Muscle of leg (tissue), 11 donors: ENCODE data around the gene IRGQ. TPM values are rescaled to one million over a fixed set of nuclear protein-coding genes. Genes with fewer than 3 reads are reported as not detected.

Experiments used
- DNase-seq: peaks from one replicate; pipeline ENCODE4 v3.0.0; 2013
- H3K27ac ChIP-seq: one replicate; pipeline ENCODE4 v1.5.1; 2013; ENCODE audit warnings: mild to moderate bottlenecking, low read length, control low read depth
- H3K27me3 ChIP-seq: one replicate; pipeline ENCODE4 v1.6.1; 2013; ENCODE audit warnings: low read length; ENCODE audit not compliant: control insufficient read depth, insufficient read depth
- H3K36me3 ChIP-seq: one replicate; pipeline ENCODE4 v1.6.1; 2013; ENCODE audit warnings: low read length; ENCODE audit not compliant: control insufficient read depth, insufficient read depth
- H3K4me1 ChIP-seq: one replicate; pipeline ENCODE4 v1.6.1; 2013; ENCODE audit warnings: low read length; ENCODE audit not compliant: control insufficient read depth, insufficient read depth
- H3K4me3 ChIP-seq: one replicate; pipeline ENCODE4 v1.5.1; 2013; ENCODE audit warnings: low read length, control low read depth
- H3K9me3 ChIP-seq: replicated peaks from 2 replicates; pipeline ENCODE4 v1.6.1; 2013; ENCODE audit warnings: low read depth, low read length; ENCODE audit not compliant: control insufficient read depth
- WGBS: methylation state at CpG from one replicate; pipeline ENCODE4 v1.1.5; 2013; ENCODE audit warnings: missing lambda C conversion rate; ENCODE audit not compliant: insufficient coverage; 5-methylcytosine and 5-hydroxymethylcytosine counted together
- polyA plus RNA-seq, 8 donors: library from polyadenylated mRNA; unstranded; fragments of 120-200 nt; gene quantifications; one replicate each; pipeline versions ENCODE4 v1.2.1 to v1.2.3, GENCODE V29; 2013; ENCODE audit warnings: inconsistent platforms in 1 of 8, low replicate concordance in 1 of 8; ENCODE audit not compliant: insufficient read length in 8 of 8, insufficient read depth in 1 of 8
- total RNA-seq: library from RNA; stranded (reverse); fragments of 120-200 nt; gene quantifications from one replicate; pipeline ENCODE4 v1.2.4, GENCODE V29; 2013

Gene IRGQ
- total and polyA plus RNA-seq, 9 donors = 9.7 to 15.1 (median 12.2) TPM

DNA sequence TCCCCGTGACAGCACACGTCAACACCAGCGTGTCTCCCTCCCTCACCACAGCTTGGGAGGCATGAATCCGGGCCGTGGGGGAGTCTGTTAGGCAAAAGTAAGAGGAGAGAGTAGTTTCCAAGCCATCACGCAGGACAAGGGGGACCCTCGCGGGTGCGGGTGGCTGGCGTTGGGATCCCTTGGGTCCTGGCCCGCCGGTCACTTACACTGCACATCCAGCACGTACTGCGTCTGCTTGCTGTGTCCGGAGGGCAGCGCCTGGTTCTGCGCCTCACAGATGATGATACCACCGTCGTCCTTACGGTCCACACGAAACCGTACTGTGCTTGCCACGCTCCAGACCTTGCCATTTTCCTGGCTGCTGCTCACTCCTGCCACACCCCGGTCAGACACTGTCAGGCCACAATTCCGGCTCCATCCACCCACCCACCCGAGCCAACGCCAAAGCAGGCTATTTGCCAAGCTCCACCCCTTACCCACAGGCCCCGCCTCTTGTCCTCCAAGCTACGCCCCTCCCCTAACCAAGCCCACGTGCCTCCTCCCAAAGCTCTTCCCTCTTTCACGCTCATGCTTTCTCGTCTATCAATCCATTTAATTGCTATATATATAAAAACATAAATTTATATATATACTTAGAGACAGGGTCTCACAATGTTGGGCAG is 30.1 kb upstream of the IRGQ start:
- no peaks in the 10 kb centered on the region for H3K4me1 ChIP-seq

DNA sequence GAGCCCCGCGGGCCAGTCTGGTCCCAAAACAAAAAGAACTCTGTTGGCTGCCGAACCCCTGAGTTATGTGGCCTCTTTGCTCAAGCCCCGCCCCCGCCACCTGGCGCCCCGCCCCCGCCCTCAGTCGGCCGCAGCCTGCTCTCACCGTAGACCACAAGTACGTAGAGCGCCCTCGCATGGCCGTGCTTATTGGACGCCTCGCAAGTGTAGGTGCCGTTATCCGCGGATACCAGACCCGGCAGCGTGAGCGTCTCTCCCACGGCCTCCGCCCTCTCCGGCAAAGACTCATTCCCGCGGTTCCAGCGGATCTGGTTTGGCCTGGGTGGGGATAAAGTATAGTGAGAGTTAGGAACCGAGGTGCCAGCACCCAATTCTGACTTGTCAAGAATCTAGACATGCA is 29.0 kb upstream of the IRGQ start:
- Histone ChIP-seq H3K4me3 (no peak overlapping the region), H3K27me3 (no peaks in the 10 kb centered on the region), H3K9me3 (no peaks in the 10 kb centered on the region), H3K27ac (no peak overlapping the region), H3K36me3 (no peaks in the 10 kb centered on the region), H3K4me1 (peaks cover 5% of the 10 kb centered on the region)
- peak; percentile 27 for DNase-seq
- WGBS = 17% methylated on average over 17 of the region's 30 CpGs

More for the DNA sequence above, 30.1 kb upstream of the IRGQ start:
- Histone ChIP-seq H3K4me3 (no peak overlapping the region), H3K27me3 (no peaks in the 10 kb centered on the region), H3K9me3 (no peaks in the 10 kb centered on the region), H3K36me3 (no peaks in the 10 kb centered on the region), H3K27ac (no peak overlapping the region)
- WGBS = 78% methylated on average over 22 of the region's 32 CpGs
- no peak for DNase-seq

DNA sequence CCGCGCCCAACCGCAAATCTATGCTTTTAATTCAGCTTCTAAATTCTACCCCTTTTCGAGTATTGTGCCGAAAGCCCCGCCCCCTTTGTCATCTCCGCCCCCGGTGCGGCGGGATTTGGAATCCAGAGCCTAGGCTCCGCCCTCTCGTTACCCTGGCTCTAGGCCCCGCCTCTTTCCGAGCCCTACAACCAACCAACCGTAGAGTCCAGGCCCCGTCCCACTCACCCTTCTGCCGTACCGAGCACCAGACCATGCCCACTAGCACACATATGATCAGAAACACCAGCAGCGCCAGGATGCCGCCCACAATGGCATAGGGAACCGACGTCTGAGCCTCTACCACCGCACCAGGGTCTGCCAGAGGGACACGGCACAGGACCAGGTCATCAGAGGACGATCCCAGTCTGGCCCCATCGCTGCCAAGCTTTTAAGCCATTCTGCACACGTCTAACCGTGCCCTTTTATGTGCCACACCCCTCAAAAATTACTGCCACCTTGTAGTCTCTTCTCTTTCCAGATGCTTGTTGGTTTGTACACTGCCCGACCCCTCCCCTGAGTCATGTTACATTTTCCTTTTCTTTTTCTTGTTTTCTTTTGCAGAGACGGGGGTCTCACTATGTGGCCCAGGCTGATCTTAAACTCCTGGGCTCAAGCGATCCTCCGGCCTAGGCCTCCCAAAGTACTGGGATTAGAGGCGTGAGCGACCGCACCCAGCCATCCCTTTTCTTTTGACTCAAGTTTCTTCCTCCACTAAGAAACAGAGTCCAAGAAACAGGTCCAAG is 28.1 kb upstream of the IRGQ start:
- no peak for DNase-seq
- H3K27ac ChIP-seq = no peak overlapping the region
- H3K36me3 ChIP-seq = no peaks in the 10 kb centered on the region
- WGBS = 73% methylated on average over 33 of the region's 35 CpGs
- H3K4me1 ChIP-seq = peaks cover 6% of the 10 kb centered on the region
- H3K4me3 ChIP-seq = no peak overlapping the region
- no peaks in the 10 kb centered on the region for H3K9me3 ChIP-seq
- no peaks in the 10 kb centered on the region for H3K27me3 ChIP-seq

DNA sequence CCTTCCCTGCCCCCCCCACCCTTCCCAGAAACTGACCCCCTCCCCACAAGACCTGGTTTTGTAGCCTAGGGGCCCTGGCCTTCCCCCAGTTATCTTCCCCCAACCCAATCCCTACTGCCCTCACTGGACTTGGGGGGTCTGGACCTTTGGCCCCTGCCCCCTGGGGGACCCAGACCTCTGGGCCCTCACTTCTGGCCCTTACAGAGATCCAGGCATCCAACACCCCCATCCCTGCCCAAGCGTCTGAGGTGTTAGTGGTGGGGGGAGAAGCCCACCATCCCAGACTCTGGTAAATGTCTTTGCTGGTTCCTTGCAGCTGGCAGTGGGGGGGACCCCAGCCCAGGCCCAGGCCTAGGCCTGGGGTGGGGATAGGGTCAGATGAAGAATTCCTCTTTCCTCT is 27.0 kb upstream of the IRGQ start:
- H3K27ac ChIP-seq = no peak overlapping the region
- no peaks in the 10 kb centered on the region for H3K27me3 ChIP-seq
- no peak overlapping the region for H3K4me3 ChIP-seq
- no CpG with 5 or more reads among the region's 1 CpG for WGBS
- H3K36me3 ChIP-seq = no peaks in the 10 kb centered on the region
- peaks cover 12% of the 10 kb centered on the region for H3K4me1 ChIP-seq
- no peaks in the 10 kb centered on the region for H3K9me3 ChIP-seq
- no peak for DNase-seq

DNA sequence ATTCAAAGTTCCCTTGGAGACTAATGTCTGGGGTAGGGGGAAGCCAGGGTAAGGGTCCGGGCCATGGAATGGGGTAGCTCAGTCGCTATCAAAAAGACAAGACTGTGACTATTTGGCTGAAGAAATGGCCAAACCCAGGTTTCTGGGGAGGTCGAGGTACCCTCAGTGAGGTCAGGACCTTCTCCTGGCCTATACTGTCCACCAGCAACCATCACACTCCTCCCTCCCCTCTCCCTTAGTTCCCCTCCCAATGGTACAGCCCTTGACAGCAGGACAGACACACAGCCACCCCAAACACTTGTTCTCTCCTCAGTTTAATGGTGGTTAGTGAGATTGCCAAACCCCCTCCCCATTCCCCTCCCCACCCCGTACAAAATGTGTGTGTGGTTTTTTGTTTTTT is 26.1 kb upstream of the IRGQ start:
- WGBS = 85% methylated on average over 3 of the region's 4 CpGs
- DNase-seq = no peak
- Histone ChIP-seq H3K27me3 (no peaks in the 10 kb centered on the region), H3K36me3 (no peaks in the 10 kb centered on the region), H3K4me3 (no peak overlapping the region), H3K4me1 (peaks cover 12% of the 10 kb centered on the region), H3K9me3 (no peaks in the 10 kb centered on the region), H3K27ac (no peak overlapping the region)

DNA sequence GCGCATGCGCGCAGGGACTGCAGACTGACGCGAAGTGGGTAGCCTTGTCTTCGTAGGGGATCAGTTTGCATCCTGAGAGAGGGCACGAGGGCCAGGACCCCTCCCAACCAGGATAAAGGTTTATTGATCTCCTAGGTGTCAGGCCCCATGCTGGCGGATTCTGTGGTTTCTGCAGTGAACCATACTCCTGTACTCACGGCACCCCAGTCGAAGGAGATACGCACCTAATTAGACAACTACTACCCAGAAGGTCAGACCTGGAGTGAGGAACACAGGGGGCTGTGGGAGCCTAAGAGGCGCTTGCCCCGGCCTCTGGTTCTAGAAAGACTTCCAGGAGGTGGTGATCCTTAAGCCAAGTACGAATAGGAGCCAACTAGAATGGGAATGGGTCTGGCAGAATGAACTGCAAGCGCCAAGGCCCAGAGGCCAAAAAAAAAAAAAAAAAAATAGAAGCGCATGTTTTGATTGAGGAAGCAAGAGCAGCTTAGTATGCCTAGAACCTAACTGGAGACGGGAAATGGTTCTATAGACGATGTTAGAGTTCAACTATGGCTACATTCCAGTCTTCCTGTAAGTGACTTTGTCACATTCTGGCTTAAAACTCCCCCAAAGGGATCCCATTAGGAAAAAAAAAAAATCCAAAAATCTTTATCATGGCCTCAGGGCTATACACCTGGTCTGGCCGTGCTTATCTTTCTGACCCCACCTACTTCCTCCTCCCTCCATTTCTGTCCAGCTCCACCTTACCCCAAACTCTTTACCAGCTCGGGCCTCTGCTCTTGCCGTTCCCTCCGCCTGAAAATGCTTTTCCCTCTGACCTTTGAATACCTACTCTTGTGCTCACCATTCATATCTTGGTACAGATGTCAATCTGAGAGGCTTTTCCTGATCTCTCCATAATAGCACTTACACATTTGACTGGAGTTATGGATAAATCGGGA is 24.4 kb upstream of the IRGQ start:
- Histone ChIP-seq H3K27ac (peak overlapping the region; percentile 98), H3K27me3 (no peaks in the 10 kb centered on the region), H3K9me3 (no peaks in the 10 kb centered on the region), H3K4me1 (peaks cover 12% of the 10 kb centered on the region), H3K36me3 (no peaks in the 10 kb centered on the region), H3K4me3 (peak overlapping the region; percentile 93)
- DNase-seq = peak; percentile 32
- WGBS = 35% methylated on average over 15 of the region's 23 CpGs

DNA sequence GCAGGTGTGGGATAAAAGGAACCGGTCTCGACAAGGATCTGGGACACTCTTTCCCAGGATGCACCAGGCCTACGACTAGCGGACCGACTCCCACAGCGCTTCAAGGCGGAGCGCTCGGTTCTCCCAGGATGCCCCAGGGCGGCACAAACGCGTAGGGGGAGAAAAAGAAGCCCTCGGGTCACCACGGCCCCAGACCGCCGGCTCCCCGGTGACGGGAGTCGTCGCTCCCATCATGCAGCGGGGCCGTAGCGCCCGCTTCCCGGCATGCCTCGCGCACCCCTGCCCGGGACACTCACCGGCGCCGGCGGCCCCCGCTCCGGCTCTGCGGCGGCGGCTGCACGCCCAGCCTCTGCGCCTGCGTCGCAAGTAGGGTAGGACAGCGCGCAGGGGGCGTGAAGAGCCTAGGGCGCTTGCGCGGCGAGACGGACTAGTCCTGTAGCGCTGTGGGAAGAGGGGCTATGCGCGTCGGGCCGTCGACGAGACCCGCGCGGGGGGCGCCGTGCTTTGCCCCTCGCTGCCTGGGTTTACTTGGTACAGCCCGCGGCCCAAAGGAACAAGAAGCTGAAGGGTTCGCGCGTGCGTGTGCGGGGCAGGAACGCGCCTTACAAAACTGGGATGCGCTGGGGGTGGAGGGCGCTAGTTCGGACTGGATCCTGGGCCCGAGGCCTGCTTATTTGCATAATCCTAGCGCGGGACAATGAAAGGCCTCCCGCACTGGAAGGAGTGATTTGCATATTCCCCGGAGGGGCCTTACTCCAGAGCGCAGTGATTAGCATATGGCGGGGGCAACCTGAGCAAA is 23.5 kb upstream of the IRGQ start, which contains the start of gene ZNF428:
ZNF428 (minus strand) TSS at position 368 of the 799 bp plus-strand sequence. CDS start 5,325 bp downstream, outside the sequence.
- H3K36me3 ChIP-seq = no peaks in the 10 kb centered on the region
- peak; percentile 96 for DNase-seq
- under 1% methylated on average over 81 of the region's 81 CpGs for WGBS
- H3K27ac ChIP-seq = peak within 1 kb of the TSS; percentile 98
- peaks cover 12% of the 10 kb centered on the region for H3K4me1 ChIP-seq
- no peaks in the 10 kb centered on the region for H3K27me3 ChIP-seq
- no peaks in the 10 kb centered on the region for H3K9me3 ChIP-seq
- peak within 1 kb of the TSS; percentile 93 for H3K4me3 ChIP-seq

DNA sequence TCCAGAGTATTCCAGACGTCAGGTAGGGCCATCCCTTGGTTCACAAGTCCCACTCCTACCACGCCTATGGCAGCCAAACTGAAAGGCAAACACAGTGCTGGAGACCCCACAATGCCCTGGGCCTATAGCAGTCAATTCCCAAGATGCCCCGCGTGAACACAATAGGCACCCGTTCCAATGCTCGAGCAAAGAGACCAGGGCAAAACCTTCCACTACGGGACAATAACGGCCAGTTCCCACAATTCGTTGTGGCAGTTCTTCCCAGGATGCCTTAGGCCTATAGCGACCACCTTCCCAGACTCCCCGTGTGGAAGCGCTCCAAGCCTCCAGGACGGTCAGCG is 23.0 kb upstream of the IRGQ start:
- Histone ChIP-seq H3K36me3 (peaks cover 4% of the 10 kb centered on the region), H3K9me3 (no peaks in the 10 kb centered on the region), H3K4me1 (peaks cover 12% of the 10 kb centered on the region), H3K27ac (peak overlapping the region; percentile 98), H3K4me3 (peak overlapping the region; percentile 93), H3K27me3 (no peaks in the 10 kb centered on the region)
- 0% methylated on average over 13 of the region's 14 CpGs for WGBS
- DNase-seq = no peak

DNA sequence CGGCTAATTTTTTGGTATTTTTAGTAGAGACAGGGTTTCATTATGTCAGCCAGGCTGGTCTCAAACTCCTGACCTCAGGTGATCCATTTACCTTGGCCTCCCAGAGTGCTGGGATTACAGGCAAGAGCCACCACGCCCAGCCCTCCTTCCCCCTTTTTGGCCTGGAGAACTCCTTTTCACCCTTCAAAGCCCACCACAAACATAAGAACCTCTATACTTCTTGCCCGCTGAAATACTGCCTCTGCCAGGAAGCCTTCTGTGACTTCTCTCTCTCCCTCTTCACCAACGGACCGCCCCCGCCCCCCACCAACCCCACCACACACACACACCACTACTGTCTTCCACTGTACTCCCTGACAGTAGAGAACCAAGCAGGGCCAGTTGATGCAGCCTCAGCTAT is 21.0 kb upstream of the IRGQ start:
- no peak for DNase-seq
- 100% methylated on average over 2 of the region's 6 CpGs for WGBS
- H3K4me1 ChIP-seq = peaks cover 12% of the 10 kb centered on the region

More for the DNA sequence above, 21.0 kb upstream of the IRGQ start:
- Histone ChIP-seq H3K36me3 (peaks cover 22% of the 10 kb centered on the region), H3K4me3 (no peak overlapping the region), H3K9me3 (no peaks in the 10 kb centered on the region), H3K27me3 (no peaks in the 10 kb centered on the region), H3K27ac (no peak overlapping the region)
